Mesodermal cell (in vitro differentiated cells): ENCODE results near the gene DCST1.

Experiments
- H3K27ac ChIP-seq: 2 replicates; pipeline ENCODE4 v1.7.0; 2013; ENCODE audit warnings: mild to moderate bottlenecking, low read depth, low read length, moderate library complexity; ENCODE audit not compliant: severe bottlenecking
- H3K36me3 ChIP-seq: 2 replicates; pipeline ENCODE4 v1.7.1; 2013; ENCODE audit warnings: mild to moderate bottlenecking, low read length, moderate library complexity; ENCODE audit not compliant: control insufficient read depth, insufficient read depth
- H3K4me1 ChIP-seq: one replicate; pipeline ENCODE4 v1.7.1; 2013; ENCODE audit warnings: mild to moderate bottlenecking, low read length; ENCODE audit not compliant: insufficient read depth, control insufficient read depth, poor library complexity, severe bottlenecking
- H3K4me3 ChIP-seq: 2 replicates; pipeline ENCODE4 v1.7.0; 2013; ENCODE audit warnings: low read length, control low read depth, mild to moderate bottlenecking; ENCODE audit not compliant: insufficient read depth, poor library complexity, severe bottlenecking; ENCODE audit errors: extremely low read depth
- H3K9me3 ChIP-seq: 2 replicates; pipeline ENCODE4 v1.7.1; 2013; ENCODE audit warnings: mild to moderate bottlenecking, low read length, moderate library complexity; ENCODE audit not compliant: control insufficient read depth
- WGBS, 2 experiments: methylation state at CpG; one replicate each; pipeline ENCODE4 v1.1.5; 2013; ENCODE audit warnings: missing lambda C conversion rate in 2 of 2; ENCODE audit not compliant: insufficient coverage in 2 of 2; 5-methylcytosine and 5-hydroxymethylcytosine counted together

The DCST1 gene

GRCh38 chr1:155001675-155002463, 31.8 kb upstream of the DCST1 start:
- Histone ChIP-seq H3K27ac (peak overlapping the region; percentile 89), H3K9me3 (no peaks in the 10 kb centered on the region), H3K36me3 (no peaks in the 10 kb centered on the region), H3K4me1 (peaks cover 17% of the 10 kb centered on the region), H3K4me3 (peak overlapping the region; percentile 61)
- 0% methylated on average over 10 of the region's 38 CpGs for WGBS, 2 experiments

- H3K27ac ChIP-seq = peak within 1 kb of the TSS; percentile 89
- H3K4me1 ChIP-seq = peaks cover 17% of the 10 kb centered on the region
- no peaks in the 10 kb centered on the region for H3K9me3 ChIP-seq
- peak within 1 kb of the TSS; percentile 79 for H3K4me3 ChIP-seq
- 1 to 2% methylated on average over 21 to 27 of the region's 35 CpGs for WGBS, 2 experiments
- no peaks in the 10 kb centered on the region for H3K36me3 ChIP-seq
Measured at GRCh38 chr1:155002464-155003226, 31.0 kb upstream of the DCST1 start, which contains the start of gene ZBTB7B. Gene ZBTB7B (plus strand): TSS chr1:155002802. CDS start chr1:155014661, 11,859 bp downstream.

DNA sequence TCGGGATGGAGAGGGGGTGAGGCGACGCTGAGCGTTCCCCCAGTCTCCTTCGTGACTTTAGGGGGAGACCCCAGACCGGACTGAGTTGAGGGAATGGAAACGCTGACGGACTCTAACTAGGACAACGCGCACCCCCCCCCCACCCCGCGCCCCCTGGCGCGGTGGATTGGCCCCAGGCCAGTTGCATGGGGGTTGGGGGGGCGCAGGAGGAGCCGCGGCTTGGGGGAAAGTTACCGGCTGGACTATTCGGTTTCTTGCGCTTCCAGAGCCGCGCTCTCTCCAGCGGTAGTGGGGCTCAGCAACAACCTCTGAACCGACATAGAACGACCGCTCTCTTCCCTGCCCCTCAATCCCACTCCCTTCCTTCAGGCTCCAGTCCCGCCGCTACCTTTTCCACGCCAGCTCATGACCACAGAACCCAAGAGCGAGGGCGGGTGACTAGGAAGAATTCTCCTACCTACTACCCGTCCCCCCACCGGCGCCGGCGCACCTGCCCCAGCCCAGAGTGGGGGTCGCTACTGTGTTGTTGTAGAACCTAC, 30.3 kb upstream of the DCST1 start:
- H3K36me3 ChIP-seq = no peaks in the 10 kb centered on the region
- H3K4me3 ChIP-seq = peak overlapping the region; percentile 79
- no peaks in the 10 kb centered on the region for H3K9me3 ChIP-seq
- WGBS, 2 experiments = 0% methylated on average over 12 to 16 of the region's 37 CpGs
- H3K4me1 ChIP-seq = peaks cover 17% of the 10 kb centered on the region
- H3K27ac ChIP-seq = peak overlapping the region; percentile 41

GRCh38 chr1:155003766-155004351, 29.8 kb upstream of the DCST1 start:
- Histone ChIP-seq H3K36me3 (no peaks in the 10 kb centered on the region), H3K9me3 (no peaks in the 10 kb centered on the region), H3K27ac (peak overlapping the region; percentile 30), H3K4me1 (peaks cover 17% of the 10 kb centered on the region), H3K4me3 (peak overlapping the region; percentile 79)
- WGBS, 2 experiments = 0 to 2% methylated on average over 3 to 8 of the region's 34 CpGs

GRCh38 chr1:155004352-155005075, 29.1 kb upstream of the DCST1 start:
- Histone ChIP-seq H3K9me3 (no peaks in the 10 kb centered on the region), H3K4me1 (peaks cover 17% of the 10 kb centered on the region), H3K4me3 (peak overlapping the region; percentile 79), H3K36me3 (no peaks in the 10 kb centered on the region), H3K27ac (peak overlapping the region; percentile 30)
- WGBS, 2 experiments = 59 to 86% methylated on average over 2 to 4 of the region's 5 CpGs

DNA sequence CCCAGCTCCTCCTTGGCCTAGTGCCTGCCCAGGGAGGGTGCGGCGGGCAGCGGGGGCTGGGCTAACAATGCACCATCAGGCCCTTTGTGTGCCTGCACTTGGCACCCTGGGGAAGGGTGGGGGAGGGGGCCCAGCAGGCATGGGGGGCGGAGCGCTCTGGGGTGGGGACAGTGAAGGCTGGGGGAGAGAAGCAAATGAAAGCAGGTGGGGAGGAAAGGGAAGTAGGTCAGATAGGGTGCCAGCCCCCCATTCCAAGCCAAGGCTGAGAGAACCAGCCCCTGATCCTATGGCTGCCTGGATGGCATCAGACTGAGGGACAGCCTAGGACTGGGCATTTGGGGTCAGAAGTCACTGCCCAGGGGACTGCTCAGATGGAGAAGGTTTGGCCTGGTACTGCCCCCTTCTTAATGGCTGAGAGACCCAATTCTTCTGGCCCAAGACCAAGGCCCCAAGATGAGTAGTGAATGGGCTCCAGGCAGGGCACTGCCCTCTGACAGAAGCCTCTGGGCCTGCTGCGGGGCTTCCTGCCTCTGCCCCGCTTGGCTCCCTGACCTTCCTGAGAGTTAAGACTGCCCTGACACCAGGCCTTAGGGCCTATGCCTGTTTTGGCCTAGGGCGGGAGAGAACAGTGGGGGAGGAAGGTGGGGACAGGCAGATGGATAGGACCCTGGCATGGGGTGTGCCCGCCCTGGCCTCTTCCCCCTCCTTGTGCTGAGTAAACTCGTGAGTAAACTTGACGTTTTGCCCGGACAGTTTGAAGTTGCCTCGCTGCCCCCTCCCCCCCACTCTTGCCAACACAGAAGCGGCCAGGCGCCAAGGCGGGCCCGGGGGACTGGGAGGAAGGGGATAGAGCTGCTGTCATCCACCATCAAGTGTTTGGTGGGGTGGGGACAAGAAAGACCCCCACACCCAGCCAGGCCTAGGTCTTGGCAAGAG, 28.3 kb upstream of the DCST1 start:
- Histone ChIP-seq H3K9me3 (no peaks in the 10 kb centered on the region), H3K36me3 (no peaks in the 10 kb centered on the region), H3K4me3 (no peak overlapping the region), H3K4me1 (peaks cover 12% of the 10 kb centered on the region), H3K27ac (no peak overlapping the region)
- WGBS, 2 experiments = 88 to 94% methylated on average over 4 to 10 of the region's 17 CpGs

DNA sequence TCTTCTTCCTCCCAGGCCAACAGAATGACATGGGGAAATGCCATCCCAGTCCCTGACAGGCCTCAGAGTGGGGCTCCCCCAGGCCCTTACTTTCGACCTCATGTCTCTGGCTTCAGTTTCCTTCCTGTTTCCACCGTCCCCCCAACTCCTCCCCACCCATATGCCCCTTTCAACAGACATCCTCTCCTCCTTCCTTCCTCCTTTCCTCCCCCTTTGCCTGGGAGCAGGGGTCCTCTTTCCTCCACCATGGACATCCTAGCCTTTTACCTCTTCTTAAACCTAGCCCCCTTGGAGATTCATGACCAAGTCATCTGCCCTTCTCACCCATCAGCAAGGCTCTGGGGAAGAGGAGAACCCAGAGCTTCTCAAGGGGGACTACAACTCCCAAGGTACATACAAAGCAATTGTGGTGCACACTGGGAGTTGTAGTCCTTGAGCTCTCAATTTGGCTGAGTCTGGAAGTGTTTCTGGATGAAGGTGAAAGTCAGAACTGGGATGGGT, 27.0 kb upstream of the DCST1 start:
- peaks cover 9% of the 10 kb centered on the region for H3K4me1 ChIP-seq
- no peaks in the 10 kb centered on the region for H3K9me3 ChIP-seq
- no peak overlapping the region for H3K27ac ChIP-seq
- 90 to 92% methylated on average over 2 of the region's 2 CpGs for WGBS, 2 experiments
- no peaks in the 10 kb centered on the region for H3K36me3 ChIP-seq
- H3K4me3 ChIP-seq = no peak overlapping the region

DNA sequence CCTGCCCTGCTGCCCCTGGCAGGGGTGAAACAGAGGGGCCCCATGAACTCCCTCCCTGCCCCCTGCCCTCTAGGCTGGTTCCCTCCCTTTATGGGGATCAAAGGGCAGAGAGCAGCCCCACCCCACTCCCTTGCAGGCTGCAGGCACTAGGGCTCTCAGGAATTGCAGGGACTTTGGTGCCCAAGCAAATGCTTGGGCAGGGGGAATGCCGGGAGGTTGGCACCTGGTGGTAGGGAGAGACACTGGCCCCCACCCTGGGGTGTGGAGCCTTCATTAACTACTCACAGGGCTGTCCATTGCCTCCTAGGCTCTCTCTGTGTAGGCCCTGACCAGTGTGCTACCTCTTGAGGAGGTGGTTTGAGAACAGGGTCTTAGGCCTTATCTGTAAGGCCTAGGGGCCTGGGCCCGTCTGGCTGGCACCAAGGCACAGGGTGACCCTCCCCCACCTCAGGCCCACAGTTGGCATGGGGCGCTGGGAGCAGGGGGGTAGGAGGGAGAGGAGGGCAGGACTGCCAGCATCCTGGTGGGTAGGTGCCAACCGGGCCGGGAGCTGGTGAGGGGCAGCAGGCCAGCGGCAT, 26.3 kb upstream of the DCST1 start:
- Histone ChIP-seq H3K9me3 (no peaks in the 10 kb centered on the region), H3K4me1 (peaks cover 11% of the 10 kb centered on the region), H3K36me3 (no peaks in the 10 kb centered on the region), H3K27ac (no peak overlapping the region), H3K4me3 (no peak overlapping the region)
- 93 to 97% methylated on average over 3 to 5 of the region's 6 CpGs for WGBS, 2 experiments
